ENCODE results near the gene DAB1. TPM values are rescaled to one million over a fixed set of nuclear protein-coding genes. Genes with fewer than 3 reads are reported as not detected.

The DAB1 gene
- total and polyA plus RNA-seq, 2 of the 8 experiments (the other 6 are each of a cell fraction or from before 2014, with no cell fraction given) = 4.4 to 11.8 TPM

DNA sequence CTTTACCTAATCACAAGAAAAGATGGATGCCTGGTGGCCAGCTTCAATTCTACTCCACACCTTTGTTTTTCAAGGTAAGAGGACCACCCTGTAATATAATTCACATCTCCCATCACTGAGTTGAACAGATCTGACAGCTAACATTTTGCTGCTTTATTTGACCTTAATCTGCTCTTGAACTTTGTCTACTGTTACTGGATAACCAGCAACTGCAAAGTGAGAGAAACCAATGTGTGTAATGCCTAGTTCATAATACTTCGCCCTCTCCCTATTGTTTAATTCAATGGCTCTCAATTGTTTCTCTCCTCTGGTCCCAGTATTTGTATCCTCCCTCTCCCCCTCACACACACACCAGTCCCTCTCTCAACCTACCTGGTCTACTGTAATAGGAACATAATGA, 214.4 kb downstream of the DAB1 start (continued):
- TF ChIP-seq TAF1 (IDR thresholded peaks at IDR 0.05; ENCODE audit: low read depth, low read length) (no peak), RNF2 (IDR thresholded peaks at IDR 0.05; ENCODE audit: borderline replicate concordance, low read depth, low read length, missing control alignments, poor library complexity, severe bottlenecking) (no peak), EGR1 (IDR thresholded peaks at IDR 0.05; ENCODE audit: borderline replicate concordance, low read depth, low read length) (no peak), ASH2L (IDR thresholded peaks at IDR 0.05; ENCODE audit: low read length) (no peak), TBP (IDR thresholded peaks at IDR 0.05; ENCODE audit: low read depth, low read length) (no peak)

Data from H1 (cell line).